Trophoblast cell (in vitro differentiated cells and primary cell): ENCODE results near the gene CALU.

Source experiments
- DNase-seq, 2 donors: peaks; one replicate each; pipeline ENCODE4 v3.0.0-alpha.2; 2016
- H2AFZ ChIP-seq: 2 replicates; pipeline ENCODE4 v1.6.1; 2013; ENCODE audit warnings: low read length, moderate library complexity, mild to moderate bottlenecking; ENCODE audit not compliant: insufficient read depth, poor library complexity
- H2AK5ac ChIP-seq: 2 replicates; pipeline ENCODE4 v1.6.1; 2013; ENCODE audit warnings: mild to moderate bottlenecking, low read length
- H2BK120ac ChIP-seq: 2 replicates; pipeline ENCODE4 v1.6.1; 2013; ENCODE audit warnings: low read length, mild to moderate bottlenecking, moderate library complexity; ENCODE audit not compliant: insufficient read depth, poor library complexity
- H2BK12ac ChIP-seq: 2 replicates; pipeline ENCODE4 v1.6.1; 2013; ENCODE audit warnings: mild to moderate bottlenecking, low read length, moderate library complexity
- H2BK5ac ChIP-seq: 2 replicates; pipeline ENCODE4 v1.6.1; 2013; ENCODE audit warnings: low read length, low read depth, moderate library complexity, mild to moderate bottlenecking; ENCODE audit not compliant: poor library complexity
- H3K14ac ChIP-seq: 2 replicates; pipeline ENCODE4 v1.6.1; 2013; ENCODE audit warnings: mild to moderate bottlenecking, low read length
- H3K18ac ChIP-seq: 2 replicates; pipeline ENCODE4 v1.6.1; 2013; ENCODE audit warnings: mild to moderate bottlenecking, low read length
- H3K23ac ChIP-seq: 2 replicates; pipeline ENCODE4 v1.6.1; 2013; ENCODE audit warnings: low read length
- H3K27ac ChIP-seq: 2 replicates; pipeline ENCODE4 v1.5.1; 2013; ENCODE audit warnings: low read depth, mild to moderate bottlenecking, inconsistent platforms, low read length, moderate library complexity
- H3K27me3 ChIP-seq: 2 replicates; pipeline ENCODE4 v1.6.1; 2013; ENCODE audit warnings: inconsistent platforms, mild to moderate bottlenecking, low read length, moderate library complexity; ENCODE audit not compliant: insufficient read depth
- H3K36me3 ChIP-seq, 2 experiments: 1 replicate in 1 of 2; 2 replicates in 1 of 2; pipeline ENCODE4 v1.6.1; 2013; ENCODE audit warnings: low read length in 2 of 2, mild to moderate bottlenecking in 2 of 2, moderate library complexity in 1 of 2; ENCODE audit not compliant: insufficient read depth in 2 of 2, control insufficient read depth in 1 of 2
- H3K4ac ChIP-seq: 2 replicates; pipeline ENCODE4 v1.6.1; 2013; ENCODE audit warnings: low read depth, mild to moderate bottlenecking, low read length, moderate library complexity
- H3K4me1 ChIP-seq, 2 experiments: 1 replicate in 1 of 2; 2 replicates in 1 of 2; pipeline ENCODE4 v1.6.1; 2013; ENCODE audit warnings: low read length in 2 of 2, mild to moderate bottlenecking in 2 of 2, moderate library complexity in 1 of 2; ENCODE audit not compliant: insufficient read depth in 2 of 2, control insufficient read depth in 1 of 2
- H3K4me2 ChIP-seq: 2 replicates; pipeline ENCODE4 v1.6.1; 2013; ENCODE audit warnings: inconsistent platforms, mild to moderate bottlenecking, low read length, moderate library complexity
- H3K4me3 ChIP-seq: 2 replicates; pipeline ENCODE4 v1.5.1; 2013; ENCODE audit warnings: mild to moderate bottlenecking, low read depth, low read length, inconsistent platforms
- H3K79me1 ChIP-seq: one replicate; pipeline ENCODE4 v1.6.1; 2013; ENCODE audit warnings: low read length
- H3K79me2 ChIP-seq: 2 replicates; pipeline ENCODE4 v1.6.1; 2013; ENCODE audit warnings: low read length, mild to moderate bottlenecking; ENCODE audit not compliant: control insufficient read depth, insufficient read depth, poor library complexity
- H3K9ac ChIP-seq: 2 replicates; pipeline ENCODE4 v1.6.1; 2013; ENCODE audit warnings: mild to moderate bottlenecking, low read length
- H3K9me3 ChIP-seq: 2 replicates; pipeline ENCODE4 v1.6.1; 2013; ENCODE audit warnings: low read depth, mild to moderate bottlenecking, control low read depth, inconsistent platforms, low read length; ENCODE audit not compliant: insufficient read depth
- H4K12ac ChIP-seq: 2 replicates; pipeline ENCODE4 v1.6.1; 2013; ENCODE audit warnings: low read depth, mild to moderate bottlenecking, low read length, moderate library complexity
- H4K8ac ChIP-seq: 2 replicates; pipeline ENCODE4 v1.6.1; 2013; ENCODE audit warnings: low read depth, mild to moderate bottlenecking, low read length, moderate library complexity
- H4K91ac ChIP-seq: one replicate; pipeline ENCODE4 v1.6.1; 2013; ENCODE audit warnings: low read depth, mild to moderate bottlenecking, low read length, moderate library complexity
- WGBS: extraction: QIAGEN DNeasy Blood & Tissue Kit; methylation state at CpG from one replicate; pipeline ENCODE4 v1.1.7; 2013; ENCODE audit warnings: missing lambda C conversion rate; ENCODE audit not compliant: insufficient read length, insufficient coverage; ENCODE audit errors: extremely low coverage; 5-methylcytosine and 5-hydroxymethylcytosine counted together

The CALU gene

DNA sequence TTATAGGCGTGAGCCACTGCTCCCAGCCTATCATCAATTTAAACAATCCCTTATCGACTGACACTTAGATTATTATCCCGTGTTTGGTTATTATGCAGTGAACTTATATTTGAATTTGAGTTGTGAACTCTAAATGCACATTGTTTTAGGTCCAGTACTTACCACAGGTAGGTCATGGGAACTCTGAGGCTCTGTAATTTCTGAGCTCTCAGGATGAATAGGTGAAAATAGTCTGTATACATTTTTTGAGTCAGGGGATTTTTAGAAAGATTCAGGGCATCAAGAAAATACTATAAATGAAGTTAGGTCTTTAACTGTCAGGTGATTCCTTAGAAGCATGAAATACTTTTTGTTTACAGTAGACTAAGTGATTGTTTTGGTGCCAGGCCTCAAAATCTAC, 61.4 kb downstream of the CALU start:
- Histone ChIP-seq H2BK120ac (no peak overlapping the region), H3K14ac (no peak overlapping the region), H3K23ac (no peak overlapping the region), H3K27ac (no peak overlapping the region), H3K27me3 (no peaks in the 10 kb centered on the region), H3K9ac (no peak overlapping the region), H3K4me2 (no peak overlapping the region), H2AK5ac (no peak overlapping the region), H2BK5ac (no peak overlapping the region), H2AFZ (no peak overlapping the region), H3K4ac (no peak overlapping the region), H4K8ac (no peak overlapping the region), H3K18ac (no peak overlapping the region), H3K36me3 (no peaks in the 10 kb centered on the region), H3K4me1 (peaks cover 0 to 4% of the 10 kb centered on the region in 2 experiments), H4K91ac (no peak overlapping the region), H2BK12ac (no peak overlapping the region), H4K12ac (no peak overlapping the region), H3K79me2 (no peaks in the 10 kb centered on the region), H3K79me1 (no peaks in the 10 kb centered on the region), H3K4me3 (no peak overlapping the region), H3K9me3 (no peaks in the 10 kb centered on the region)
- no CpG with 5 or more reads among the region's 3 CpGs for WGBS
- no peak for DNase-seq

DNA sequence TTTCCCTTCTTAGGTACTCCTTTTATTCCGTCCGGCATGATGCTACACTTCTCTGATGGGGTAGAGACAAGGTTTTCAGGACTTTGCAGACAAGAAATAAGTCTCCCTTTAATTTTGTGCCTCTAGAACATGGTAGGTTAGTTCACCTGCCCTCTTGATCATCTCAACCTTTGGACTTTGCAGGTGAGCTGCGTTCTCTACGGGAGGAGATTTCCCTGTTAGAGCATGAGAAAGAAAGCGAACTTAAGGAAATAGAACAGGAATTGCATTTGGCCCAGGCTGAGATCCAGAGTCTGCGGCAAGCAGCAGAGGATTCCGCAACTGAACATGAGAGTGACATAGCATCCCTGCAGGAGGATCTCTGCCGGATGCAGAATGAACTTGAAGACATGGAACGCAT, 61.8 kb downstream of the CALU start:
- no peak overlapping the region for H3K23ac ChIP-seq
- no peak overlapping the region for H2BK120ac ChIP-seq
- H2AK5ac ChIP-seq = no peak overlapping the region

DNA sequence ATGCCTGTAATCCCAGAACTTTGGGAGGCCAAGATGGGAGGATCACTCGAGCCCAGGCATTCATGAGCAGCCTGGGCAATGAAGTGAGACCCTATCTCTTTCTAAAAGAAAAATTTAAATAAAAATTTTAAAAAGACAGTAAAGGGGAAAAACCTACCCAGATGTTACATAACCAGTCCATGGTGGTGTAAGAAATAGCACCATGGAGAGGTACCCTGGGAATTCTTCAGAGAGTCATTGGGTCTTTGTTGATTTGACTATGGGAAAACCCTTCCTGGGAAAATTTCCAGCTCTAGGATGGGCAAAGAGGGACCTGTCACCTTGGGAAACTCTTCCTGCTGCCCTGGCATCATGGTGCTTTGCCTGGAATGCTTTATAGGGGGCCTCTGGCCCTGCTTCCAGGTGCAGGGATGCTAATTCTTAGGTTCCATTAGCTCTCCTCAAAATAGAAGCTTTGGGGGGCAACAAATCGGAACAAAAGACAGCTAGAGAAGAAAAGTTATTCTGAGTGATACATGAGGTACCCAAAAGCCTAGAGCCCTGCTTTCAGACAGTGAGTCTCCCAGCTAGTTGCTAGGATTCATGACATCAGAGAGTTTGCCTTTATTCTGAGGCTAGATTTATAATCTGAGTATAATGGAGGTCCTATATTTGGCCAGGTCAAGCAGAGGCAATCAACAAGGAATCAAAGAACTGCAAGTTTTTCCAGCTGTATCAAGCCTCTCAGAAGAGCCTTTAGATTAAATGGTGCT, 62.7 kb downstream of the CALU start:
- no peak overlapping the region for H4K91ac ChIP-seq
- H3K4ac ChIP-seq = no peak overlapping the region
- H3K27me3 ChIP-seq = no peaks in the 10 kb centered on the region
- no peak for DNase-seq
- H2AFZ ChIP-seq = no peak overlapping the region
- H2BK5ac ChIP-seq = no peak overlapping the region
- H3K14ac ChIP-seq = no peak overlapping the region
- H3K4me2 ChIP-seq = no peak overlapping the region
- H2BK120ac ChIP-seq = no peak overlapping the region
- WGBS = no CpG with 5 or more reads among the region's 2 CpGs
- H3K9me3 ChIP-seq = no peaks in the 10 kb centered on the region
- H3K23ac ChIP-seq = no peak overlapping the region
- H3K36me3 ChIP-seq = no peaks in the 10 kb centered on the region
- no peak overlapping the region for H3K18ac ChIP-seq
- H3K4me1 ChIP-seq = peaks cover 0 to 4% of the 10 kb centered on the region in 2 experiments
- no peaks in the 10 kb centered on the region for H3K79me1 ChIP-seq
- no peak overlapping the region for H3K4me3 ChIP-seq
- no peak overlapping the region for H3K27ac ChIP-seq
- no peak overlapping the region for H2AK5ac ChIP-seq
- H3K79me2 ChIP-seq = no peaks in the 10 kb centered on the region
- H3K9ac ChIP-seq = no peak overlapping the region
- no peak overlapping the region for H4K8ac ChIP-seq
- H2BK12ac ChIP-seq = no peak overlapping the region
- no peak overlapping the region for H4K12ac ChIP-seq

More for the DNA sequence above, 61.8 kb downstream of the CALU start:
- Histone ChIP-seq H3K27ac (no peak overlapping the region), H3K79me1 (no peaks in the 10 kb centered on the region), H3K79me2 (no peaks in the 10 kb centered on the region), H3K4me2 (no peak overlapping the region), H2BK12ac (no peak overlapping the region), H2BK5ac (no peak overlapping the region), H2AFZ (no peak overlapping the region), H3K4me1 (peaks cover 0 to 4% of the 10 kb centered on the region in 2 experiments), H3K14ac (no peak overlapping the region), H4K91ac (no peak overlapping the region), H4K12ac (no peak overlapping the region), H4K8ac (no peak overlapping the region), H3K9me3 (no peaks in the 10 kb centered on the region), H3K4me3 (no peak overlapping the region), H3K27me3 (no peaks in the 10 kb centered on the region), H3K9ac (no peak overlapping the region), H3K18ac (no peak overlapping the region), H3K36me3 (no peaks in the 10 kb centered on the region), H3K4ac (no peak overlapping the region)
- no peak for DNase-seq
- WGBS = no CpG with 5 or more reads among the region's 9 CpGs

DNA sequence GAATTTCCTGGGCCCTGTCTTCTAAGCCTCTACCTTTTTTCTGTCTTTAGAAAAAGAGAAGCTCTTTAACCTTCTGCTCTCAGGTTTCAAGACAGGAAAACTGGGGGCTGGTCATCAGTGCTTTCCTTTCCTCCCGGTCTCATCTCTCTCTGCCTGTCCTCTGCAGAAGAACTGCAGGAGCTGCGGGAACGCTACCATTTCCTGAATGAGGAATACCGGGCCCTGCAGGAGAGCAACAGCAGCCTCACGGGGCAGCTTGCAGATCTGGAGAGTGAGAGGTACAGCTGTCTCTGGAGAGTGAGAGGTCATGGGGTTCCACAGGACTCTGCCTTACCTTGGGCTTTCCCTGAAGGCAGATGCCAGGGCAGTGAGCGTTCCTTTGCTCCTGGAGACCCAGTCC, 65.3 kb downstream of the CALU start:
- Histone ChIP-seq H2BK120ac (no peak overlapping the region), H3K4me3 (no peak overlapping the region), H3K27me3 (no peaks in the 10 kb centered on the region), H3K14ac (no peak overlapping the region), H3K79me1 (no peaks in the 10 kb centered on the region), H2BK12ac (no peak overlapping the region), H4K8ac (no peak overlapping the region), H4K91ac (no peak overlapping the region), H3K4ac (no peak overlapping the region), H3K4me1 (peaks cover 0 to 4% of the 10 kb centered on the region in 2 experiments), H3K79me2 (no peaks in the 10 kb centered on the region), H3K4me2 (no peak overlapping the region), H3K36me3 (no peaks in the 10 kb centered on the region), H3K23ac (no peak overlapping the region), H4K12ac (no peak overlapping the region), H2AK5ac (no peak overlapping the region), H3K9ac (no peak overlapping the region), H3K9me3 (no peaks in the 10 kb centered on the region), H3K18ac (no peak overlapping the region), H2AFZ (no peak overlapping the region), H3K27ac (no peak overlapping the region), H2BK5ac (no peak overlapping the region)
- no peak for DNase-seq
- WGBS = no CpG with 5 or more reads among the region's 6 CpGs
